Panc1 (cell line): ENCODE measurements around the gene SCRN1.

Experiments used
- POLR2AphosphoS5 ChIP-seq: IDR thresholded peaks from 2 replicates; pipeline ENCODE4 v1.6.1; 2012; ENCODE audit warnings: mild to moderate bottlenecking, low read depth, low read length, moderate library complexity
- SIN3A ChIP-seq: IDR thresholded peaks from 2 replicates; pipeline ENCODE4 v1.6.1; 2012; ENCODE audit warnings: low read depth, mild to moderate bottlenecking, low read length, moderate library complexity, borderline replicate concordance; ENCODE audit not compliant: insufficient read depth
- TCF7L2 ChIP-seq: IDR thresholded peaks from 2 replicates; pipeline ENCODE4 v1.6.1; 2011; ENCODE audit warnings: mild to moderate bottlenecking, low read depth, low read length, inconsistent platforms
- TF ChIP-seq, protein P1 (sequence below): fragments of 450-650 bp; IDR thresholded peaks from 2 replicates; pipeline ENCODE4 v1.5.1; 2017; ENCODE audit warnings: mild to moderate bottlenecking

DNA sequence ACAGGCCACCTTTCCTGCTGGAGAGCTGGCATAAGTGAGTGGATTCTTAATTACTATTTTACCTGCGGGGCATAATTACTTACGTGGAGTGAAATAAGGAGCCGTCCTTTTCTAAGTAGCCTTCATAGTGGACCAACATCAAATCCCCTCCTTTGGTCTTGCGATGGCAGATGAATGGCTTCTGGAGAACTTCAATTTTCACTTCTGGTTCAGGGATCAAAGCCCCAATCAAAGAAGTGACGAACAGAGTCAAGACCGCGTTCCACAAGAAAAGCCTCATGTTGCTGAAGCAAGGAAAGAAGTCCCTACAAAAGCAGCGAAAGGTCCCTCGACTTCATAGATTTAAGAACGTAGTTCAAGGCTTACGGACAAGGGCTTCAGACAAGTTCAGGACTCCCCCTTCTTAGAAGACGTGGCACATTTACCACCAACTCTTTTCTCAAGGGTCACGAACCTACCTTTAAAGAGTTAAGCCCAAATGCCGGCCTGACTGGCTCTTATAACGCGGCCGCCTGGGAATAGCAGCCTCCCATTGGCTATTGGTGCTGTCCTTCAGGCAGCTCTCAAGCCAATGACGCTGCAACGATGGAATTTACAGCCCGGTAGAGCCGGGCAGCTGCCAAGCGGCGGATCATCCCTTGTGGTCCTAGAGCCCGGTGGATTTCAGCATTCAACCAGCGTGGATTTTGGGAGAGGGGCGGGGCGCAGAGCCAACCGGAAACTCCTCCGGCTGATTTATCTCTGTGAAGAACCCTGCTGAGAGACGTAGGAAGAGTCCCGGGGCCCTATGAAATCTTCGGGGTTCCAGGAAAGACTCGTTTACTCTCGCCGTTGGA lies 36.8 kb upstream of the SCRN1 start, which contains the start of gene FKBP14:
- TF ChIP-seq, protein P1, sequence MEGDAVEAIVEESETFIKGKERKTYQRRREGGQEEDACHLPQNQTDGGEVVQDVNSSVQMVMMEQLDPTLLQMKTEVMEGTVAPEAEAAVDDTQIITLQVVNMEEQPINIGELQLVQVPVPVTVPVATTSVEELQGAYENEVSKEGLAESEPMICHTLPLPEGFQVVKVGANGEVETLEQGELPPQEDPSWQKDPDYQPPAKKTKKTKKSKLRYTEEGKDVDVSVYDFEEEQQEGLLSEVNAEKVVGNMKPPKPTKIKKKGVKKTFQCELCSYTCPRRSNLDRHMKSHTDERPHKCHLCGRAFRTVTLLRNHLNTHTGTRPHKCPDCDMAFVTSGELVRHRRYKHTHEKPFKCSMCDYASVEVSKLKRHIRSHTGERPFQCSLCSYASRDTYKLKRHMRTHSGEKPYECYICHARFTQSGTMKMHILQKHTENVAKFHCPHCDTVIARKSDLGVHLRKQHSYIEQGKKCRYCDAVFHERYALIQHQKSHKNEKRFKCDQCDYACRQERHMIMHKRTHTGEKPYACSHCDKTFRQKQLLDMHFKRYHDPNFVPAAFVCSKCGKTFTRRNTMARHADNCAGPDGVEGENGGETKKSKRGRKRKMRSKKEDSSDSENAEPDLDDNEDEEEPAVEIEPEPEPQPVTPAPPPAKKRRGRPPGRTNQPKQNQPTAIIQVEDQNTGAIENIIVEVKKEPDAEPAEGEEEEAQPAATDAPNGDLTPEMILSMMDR = no peak
- TF ChIP-seq TCF7L2 (peak; percentile 80), SIN3A (no peak; the same call in 1 of the 2 replicates), POLR2AphosphoS5 (no peak; the same call in none of the 2 replicates)
